Natural killer cell treated with Interleukin-12 subunit alpha and Interleukin-12 subunit beta and Interleukin-15 and Interleukin-18, amount 100 ng/mL, for 72 hours (primary cell): ENCODE measurements around the gene GLI2. TPM values are rescaled to one million over a fixed set of nuclear protein-coding genes. Genes with fewer than 3 reads are reported as not detected.

Source experiments
- ATAC-seq, 2 donors: fragments of 150-1000 bp; cut with Tn5 transposase in 1 of 2; sonication (Bioruptor Pico), chemical (Tn5 transposase) in 1 of 2; 2 replicates each; pipeline ENCODE4 v1.10.0; 2021
- DNase-seq: peaks from one replicate; pipeline ENCODE4 v3.0.0; 2022; ENCODE audit warnings: low spot score
- H3K27ac Mint-ChIP-seq, 2 donors: 1 replicate in 1 of 2; 2 replicates in 1 of 2; pipeline ENCODE4 v1.8.0; 2022; ENCODE audit warnings: mixed read lengths in 2 of 2, mild to moderate bottlenecking in 1 of 2, moderate library complexity in 1 of 2
- H3K27me3 Mint-ChIP-seq, 2 donors: 1 replicate in 1 of 2; 2 replicates in 1 of 2; pipeline ENCODE4 v1.8.0; 2022; ENCODE audit warnings: mixed read lengths in 2 of 2
- H3K36me3 Mint-ChIP-seq: one replicate; pipeline ENCODE4 v1.8.0; 2022; ENCODE audit warnings: mixed read lengths
- H3K4me1 Mint-ChIP-seq, 2 donors: 1 replicate in 1 of 2; 2 replicates in 1 of 2; pipeline ENCODE4 v1.8.0; 2022; ENCODE audit warnings: low read depth in 2 of 2, mixed read lengths in 2 of 2, mild to moderate bottlenecking in 1 of 2
- H3K4me3 Mint-ChIP-seq: one replicate; pipeline ENCODE4 v1.8.0; 2022; ENCODE audit warnings: mixed read lengths
- H3K9me3 Mint-ChIP-seq: 2 replicates; pipeline ENCODE4 v1.8.0; 2022; ENCODE audit warnings: mixed read lengths
- total RNA-seq, 2 donors: library from RNA; stranded (reverse); gene quantifications; one replicate each; pipeline ENCODE4 v1.2.3, GENCODE V29; 2022

GLI2 gene
- total RNA-seq = under 1 TPM in 1 of 2 donors, not detected in 1; 0.38 TPM

DNA sequence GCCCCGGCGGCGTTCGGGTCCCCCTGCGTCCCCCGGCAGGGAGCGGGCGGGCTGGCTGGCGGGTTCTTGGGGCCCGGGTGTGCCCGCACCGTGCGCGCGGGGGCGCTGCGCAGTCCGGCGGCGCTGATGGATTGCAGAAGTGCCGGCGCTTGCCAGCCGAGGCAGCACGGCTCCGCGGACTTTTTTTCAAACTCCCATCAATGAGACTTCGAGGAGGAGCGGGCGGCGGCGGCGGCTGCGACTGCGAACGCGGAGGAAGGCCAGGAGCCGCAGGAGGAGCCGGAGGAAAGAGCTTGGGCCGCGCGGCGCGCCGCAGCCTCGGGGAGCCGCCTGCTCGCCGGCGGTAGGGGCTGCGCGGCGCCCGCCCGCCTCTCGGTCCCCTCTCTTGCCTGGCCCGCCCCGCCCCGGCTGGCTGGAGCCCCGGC, at the start of gene GLI2:
TSS of gene GLI2 (plus strand) at position 123 of the 425 bp plus-strand sequence. CDS start 61,453 bp downstream, outside the sequence.
- no peak within 1 kb of the TSS for H3K4me3 Mint-ChIP-seq
- H3K9me3 Mint-ChIP-seq = no peaks in the 10 kb centered on the region
- no peak within 1 kb of the TSS for H3K27ac Mint-ChIP-seq
- no peak for DNase-seq
- peaks cover 41 to 60% of the 10 kb centered on the region in 2 donors for H3K27me3 Mint-ChIP-seq
- no peaks in the 10 kb centered on the region for H3K36me3 Mint-ChIP-seq
- ATAC-seq = peak; percentile 59 to 62
- H3K4me1 Mint-ChIP-seq = no peaks in the 10 kb centered on the region

DNA sequence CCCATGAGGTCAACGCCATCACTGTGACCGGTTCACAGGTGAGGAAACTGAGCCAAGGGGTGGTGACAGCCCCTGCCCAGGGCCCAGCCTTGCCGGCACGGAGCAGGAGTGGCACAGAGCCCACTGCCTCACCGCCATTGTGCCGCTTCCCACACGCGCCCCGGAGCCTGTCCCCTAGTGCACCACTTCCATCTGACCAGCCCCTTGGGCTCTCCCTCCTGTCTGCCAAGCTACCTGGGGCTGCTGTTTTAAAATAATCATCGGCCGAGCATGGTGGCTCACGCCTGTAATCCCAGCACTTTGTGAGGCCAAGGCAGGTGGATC, 49.7 kb upstream of the GLI2 start:
- Mint-ChIP-seq H3K27me3 (peaks cover 9 to 13% of the 10 kb centered on the region in 2 donors), H3K9me3 (no peaks in the 10 kb centered on the region), H3K4me3 (no peak overlapping the region), H3K4me1 (no peaks in the 10 kb centered on the region), H3K36me3 (no peaks in the 10 kb centered on the region), H3K27ac (no peak overlapping the region)
- DNase-seq = no peak
- peak in 1 of 2 donors; percentile 20 for ATAC-seq

DNA sequence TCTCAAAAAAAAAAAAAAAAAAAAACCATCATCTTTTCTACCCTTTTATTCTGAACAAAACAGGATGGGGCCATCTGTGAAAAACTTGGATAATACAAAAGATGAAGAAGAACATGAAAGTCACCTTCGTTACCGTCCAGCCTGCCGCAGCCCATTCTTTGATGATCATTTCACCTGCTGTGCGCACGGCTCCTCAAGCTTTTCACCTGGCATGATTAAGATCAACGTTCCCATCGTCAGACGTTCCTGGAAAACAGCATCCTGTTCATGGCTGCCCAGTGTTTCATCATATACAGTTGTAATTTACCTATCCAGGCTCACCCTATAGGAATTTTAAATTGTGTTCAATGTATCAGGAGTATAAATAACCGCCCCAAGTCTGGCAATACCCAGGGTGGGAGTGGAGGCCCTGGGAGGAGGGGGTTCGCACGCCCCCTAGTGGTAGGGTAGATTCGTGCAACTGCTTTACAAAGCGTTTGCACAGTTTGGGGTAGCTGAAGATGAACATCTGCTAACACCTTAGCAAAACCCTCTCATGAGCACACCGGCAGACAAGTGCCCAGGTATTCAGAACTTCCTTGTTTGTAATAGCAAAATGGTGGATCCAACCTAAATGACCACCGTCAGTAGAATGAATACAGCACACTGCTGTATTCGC, 49.0 kb upstream of the GLI2 start:
- H3K9me3 Mint-ChIP-seq = no peaks in the 10 kb centered on the region
- no peak overlapping the region for H3K27ac Mint-ChIP-seq
- no peaks in the 10 kb centered on the region for H3K4me1 Mint-ChIP-seq
- no peak for DNase-seq
- no peak overlapping the region for H3K4me3 Mint-ChIP-seq
- H3K36me3 Mint-ChIP-seq = no peaks in the 10 kb centered on the region
- no peak for ATAC-seq
- H3K27me3 Mint-ChIP-seq = peaks cover 6 to 13% of the 10 kb centered on the region in 2 donors

DNA sequence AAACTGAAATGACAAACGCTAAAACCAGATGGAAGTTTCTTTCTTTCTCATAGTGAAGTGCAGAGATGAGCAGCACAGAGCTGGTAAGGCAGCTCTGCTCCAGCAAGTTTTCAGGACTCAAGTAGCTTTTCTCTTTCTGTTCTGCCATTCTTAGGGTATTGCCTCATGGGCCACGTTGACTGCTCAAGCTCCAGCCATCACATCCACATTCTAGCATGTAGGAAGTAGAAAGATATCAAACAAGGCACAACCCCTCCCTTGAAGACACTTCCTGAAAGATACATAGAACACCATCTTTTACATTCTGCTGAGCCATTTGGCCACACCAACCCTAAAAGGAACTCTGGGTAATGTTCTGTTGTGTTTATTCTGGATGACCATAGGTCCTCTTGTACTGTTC, 48.5 kb upstream of the GLI2 start:
- no peaks in the 10 kb centered on the region for H3K36me3 Mint-ChIP-seq

DNA sequence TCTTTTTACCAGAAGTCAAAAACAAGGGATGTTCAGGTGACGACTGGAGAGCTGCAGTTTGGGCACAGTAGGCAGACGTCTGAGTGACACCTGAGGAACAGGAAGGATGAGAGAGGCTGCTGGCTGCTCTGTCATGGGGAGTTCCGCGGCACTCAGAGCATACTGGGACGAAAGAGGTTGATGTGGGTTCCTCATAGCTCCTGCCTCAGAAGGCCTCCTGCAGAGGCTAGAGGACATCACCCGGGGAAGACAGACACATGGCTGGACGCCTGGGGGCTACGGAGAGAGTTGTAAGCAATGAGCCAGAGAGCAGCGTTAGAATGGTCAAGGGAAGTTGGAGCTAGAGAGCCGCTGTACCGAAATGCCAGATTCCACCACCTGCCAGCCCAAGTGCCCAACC, 45.1 kb upstream of the GLI2 start:
- ATAC-seq (no peak), DNase-seq (no peak)
- no peaks in the 10 kb centered on the region for H3K9me3 Mint-ChIP-seq
- no peaks in the 10 kb centered on the region for H3K36me3 Mint-ChIP-seq
- peaks cover 8 to 14% of the 10 kb centered on the region in 2 donors for H3K27me3 Mint-ChIP-seq
- H3K4me3 Mint-ChIP-seq = no peak overlapping the region
- H3K27ac Mint-ChIP-seq = no peak overlapping the region
- H3K4me1 Mint-ChIP-seq = peaks cover 2 to 3% of the 10 kb centered on the region in 2 donors

More for the DNA sequence above, 48.5 kb upstream of the GLI2 start:
- Mint-ChIP-seq H3K9me3 (no peaks in the 10 kb centered on the region), H3K27me3 (peaks cover 6 to 13% of the 10 kb centered on the region in 2 donors), H3K27ac (no peak overlapping the region), H3K4me3 (no peak overlapping the region), H3K4me1 (no peaks in the 10 kb centered on the region)
- no peak for DNase-seq
- ATAC-seq = no peak

DNA sequence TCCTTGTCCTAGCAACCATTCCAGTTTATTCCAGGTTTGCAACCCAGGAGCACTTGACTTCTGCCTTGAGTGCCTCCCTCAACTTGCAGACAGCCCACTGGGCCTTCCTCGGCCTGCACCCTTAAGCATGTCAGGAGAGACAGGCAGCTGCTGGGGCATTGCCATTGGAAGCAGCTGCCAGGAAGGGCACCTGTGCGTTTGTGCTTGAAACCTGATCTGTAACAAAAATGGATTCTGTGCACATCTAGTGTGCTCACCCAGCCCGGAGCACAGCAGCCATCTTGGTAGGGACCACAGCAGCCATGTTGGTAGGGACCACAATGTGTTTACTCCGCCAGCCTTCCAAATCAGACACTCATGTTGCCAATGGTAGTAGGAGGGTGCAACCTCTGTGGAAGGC, 44.3 kb upstream of the GLI2 start:
- Mint-ChIP-seq H3K27ac (no peak overlapping the region), H3K4me1 (peaks cover 3 to 4% of the 10 kb centered on the region in 2 donors), H3K4me3 (no peak overlapping the region), H3K27me3 (peaks cover 11 to 19% of the 10 kb centered on the region in 2 donors), H3K36me3 (no peaks in the 10 kb centered on the region), H3K9me3 (no peaks in the 10 kb centered on the region)
- no peak for DNase-seq
- ATAC-seq = no peak

DNA sequence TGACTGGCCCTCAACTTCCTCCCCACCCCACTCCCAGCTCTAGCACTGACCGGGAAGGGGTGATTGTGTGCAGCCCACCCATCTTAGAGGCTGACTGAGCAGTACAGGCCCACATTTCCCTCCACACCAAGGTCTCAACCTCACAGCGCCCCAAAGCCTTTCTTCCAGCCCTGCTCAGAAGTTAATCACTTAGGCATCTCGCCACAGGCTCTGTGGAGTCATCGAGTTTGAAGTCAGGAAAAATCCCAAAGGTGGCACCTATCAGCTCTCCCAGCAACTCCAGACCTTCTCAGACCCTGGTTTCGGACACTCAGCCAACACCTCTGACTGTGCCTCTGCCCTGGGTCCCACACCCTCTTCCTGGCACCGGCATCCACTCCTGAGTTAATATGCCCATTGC, 43.0 kb upstream of the GLI2 start:
- no peak for ATAC-seq
- Mint-ChIP-seq H3K36me3 (no peaks in the 10 kb centered on the region), H3K27me3 (peaks cover 17 to 32% of the 10 kb centered on the region in 2 donors), H3K9me3 (no peaks in the 10 kb centered on the region), H3K27ac (no peak overlapping the region), H3K4me1 (peaks cover 3 to 4% of the 10 kb centered on the region in 2 donors), H3K4me3 (no peak overlapping the region)
- DNase-seq = no peak

DNA sequence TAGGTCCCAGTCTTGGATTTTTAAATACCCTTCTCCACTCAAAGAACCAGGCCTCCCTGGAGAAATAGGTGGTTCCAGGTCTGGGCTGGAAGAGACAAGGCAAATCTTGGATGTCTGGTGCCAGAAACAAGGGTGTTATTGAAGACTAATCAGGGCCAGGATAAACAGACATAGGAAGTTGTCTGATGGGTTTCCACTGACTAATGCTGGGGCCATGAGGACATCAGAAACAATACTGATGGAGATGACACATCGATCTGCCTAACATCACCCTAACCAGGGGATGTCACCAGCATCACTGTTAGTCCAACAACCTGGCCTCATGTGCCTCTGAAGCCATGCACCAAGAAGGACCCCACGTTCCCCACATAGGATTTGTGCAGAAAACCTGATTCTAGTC, 42.5 kb upstream of the GLI2 start:
- H3K27me3 Mint-ChIP-seq = peaks cover 18 to 32% of the 10 kb centered on the region in 2 donors
- no peaks in the 10 kb centered on the region for H3K9me3 Mint-ChIP-seq
- peaks cover 3 to 4% of the 10 kb centered on the region in 2 donors for H3K4me1 Mint-ChIP-seq
- H3K27ac Mint-ChIP-seq = no peak overlapping the region
- no peak overlapping the region for H3K4me3 Mint-ChIP-seq
- DNase-seq = no peak
- no peak for ATAC-seq
- no peaks in the 10 kb centered on the region for H3K36me3 Mint-ChIP-seq

DNA sequence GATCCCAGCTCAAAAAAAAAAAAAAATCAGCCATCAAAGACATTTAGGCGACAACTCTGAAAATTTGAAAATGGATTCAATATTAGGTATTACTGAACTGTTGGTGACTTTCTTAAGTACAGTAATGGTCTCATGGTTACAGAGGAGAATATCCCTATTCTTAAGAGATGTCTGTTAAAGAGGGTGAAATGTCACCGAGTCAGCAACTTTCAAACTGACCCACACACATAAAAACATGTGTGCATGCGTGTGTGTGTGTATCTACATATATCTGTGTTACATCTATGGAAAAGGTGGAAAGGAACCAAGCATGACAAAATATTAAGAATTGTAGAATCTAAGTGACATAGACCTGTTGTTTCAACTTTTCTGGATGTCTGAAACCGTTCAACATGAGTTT, 41.6 kb upstream of the GLI2 start:
- Mint-ChIP-seq H3K27ac (no peak overlapping the region), H3K4me1 (peaks cover 3 to 4% of the 10 kb centered on the region in 2 donors), H3K9me3 (no peaks in the 10 kb centered on the region), H3K4me3 (no peak overlapping the region), H3K36me3 (no peaks in the 10 kb centered on the region), H3K27me3 (peaks cover 17 to 32% of the 10 kb centered on the region in 2 donors)
- no peak for ATAC-seq
- no peak for DNase-seq

DNA sequence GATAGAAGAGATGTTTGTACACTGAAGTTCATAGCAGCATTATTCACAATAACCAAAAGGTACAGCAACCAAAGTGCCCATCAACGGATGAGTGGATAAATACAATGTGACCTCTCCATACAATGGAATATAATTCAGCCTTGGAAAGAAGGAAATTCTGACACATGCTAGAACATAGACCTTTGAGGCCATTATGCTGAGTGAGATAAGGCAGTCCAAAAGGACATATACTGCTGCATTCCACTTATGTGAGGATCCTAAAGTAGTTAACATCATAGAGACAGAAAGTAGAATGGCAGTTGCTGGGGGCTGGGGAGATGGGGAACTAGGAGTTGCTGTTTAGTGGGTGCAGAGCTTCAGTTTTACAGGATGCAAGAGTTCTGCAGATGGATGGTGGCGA, 38.2 kb upstream of the GLI2 start:
- no peak overlapping the region for H3K4me3 Mint-ChIP-seq
- peaks cover 3 to 4% of the 10 kb centered on the region in 2 donors for H3K4me1 Mint-ChIP-seq
- H3K36me3 Mint-ChIP-seq = no peaks in the 10 kb centered on the region

DNA sequence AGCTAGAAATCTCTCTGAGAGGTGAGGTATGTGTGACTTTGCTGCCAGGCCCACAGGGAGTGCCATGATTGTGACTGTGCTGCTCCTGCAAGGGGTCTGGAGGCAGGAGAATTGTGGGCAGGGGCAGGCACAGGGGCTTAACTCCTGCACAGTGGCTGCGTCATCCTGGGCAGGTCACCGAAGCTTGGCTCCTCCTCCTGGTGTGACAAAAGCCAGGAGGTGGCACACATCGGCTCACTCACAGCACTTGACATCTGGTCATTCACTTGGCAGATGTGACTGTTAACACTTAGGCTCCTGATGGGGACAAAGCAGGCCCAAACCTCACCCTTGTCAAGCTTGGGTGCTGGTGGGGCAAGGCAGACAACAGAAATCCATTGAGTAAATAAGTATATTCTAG, 36.4 kb upstream of the GLI2 start:
- no peaks in the 10 kb centered on the region for H3K9me3 Mint-ChIP-seq
- H3K4me1 Mint-ChIP-seq = peaks cover 3 to 4% of the 10 kb centered on the region in 2 donors
- no peak overlapping the region for H3K4me3 Mint-ChIP-seq
- DNase-seq (no peak), ATAC-seq (no peak)
- no peak overlapping the region for H3K27ac Mint-ChIP-seq
- H3K27me3 Mint-ChIP-seq = peaks cover 21 to 27% of the 10 kb centered on the region in 2 donors
- no peaks in the 10 kb centered on the region for H3K36me3 Mint-ChIP-seq

More for the DNA sequence above, 38.2 kb upstream of the GLI2 start:
- Mint-ChIP-seq H3K9me3 (no peaks in the 10 kb centered on the region), H3K27ac (no peak overlapping the region), H3K27me3 (peaks cover 21 to 32% of the 10 kb centered on the region in 2 donors)
- no peak for DNase-seq
- ATAC-seq = no peak

DNA sequence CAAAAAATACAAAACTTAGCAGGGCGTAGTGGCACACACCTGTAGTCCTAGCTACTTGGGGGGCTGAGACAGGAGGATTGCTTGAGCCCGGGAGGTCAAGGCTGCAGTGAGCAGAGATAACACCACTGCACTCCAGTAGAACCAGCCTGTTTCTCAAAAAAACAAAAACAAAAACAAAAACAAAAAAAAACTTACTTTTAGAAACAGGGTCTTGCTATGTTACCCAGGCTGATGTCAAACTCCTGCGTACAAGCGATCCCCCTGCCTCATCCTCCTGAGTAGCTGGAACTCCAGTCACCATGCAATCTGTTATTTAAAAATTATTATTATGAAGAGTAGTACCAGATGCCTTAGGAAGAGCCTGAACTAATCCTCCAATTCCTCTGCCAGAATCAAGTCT, 35.0 kb upstream of the GLI2 start:
- Mint-ChIP-seq H3K27ac (no peak overlapping the region), H3K36me3 (no peaks in the 10 kb centered on the region), H3K4me1 (peaks cover 0 to under 1% of the 10 kb centered on the region in 2 donors), H3K9me3 (no peaks in the 10 kb centered on the region), H3K4me3 (no peak overlapping the region), H3K27me3 (peaks cover 14 to 17% of the 10 kb centered on the region in 2 donors)
- ATAC-seq = no peak
- no peak for DNase-seq

DNA sequence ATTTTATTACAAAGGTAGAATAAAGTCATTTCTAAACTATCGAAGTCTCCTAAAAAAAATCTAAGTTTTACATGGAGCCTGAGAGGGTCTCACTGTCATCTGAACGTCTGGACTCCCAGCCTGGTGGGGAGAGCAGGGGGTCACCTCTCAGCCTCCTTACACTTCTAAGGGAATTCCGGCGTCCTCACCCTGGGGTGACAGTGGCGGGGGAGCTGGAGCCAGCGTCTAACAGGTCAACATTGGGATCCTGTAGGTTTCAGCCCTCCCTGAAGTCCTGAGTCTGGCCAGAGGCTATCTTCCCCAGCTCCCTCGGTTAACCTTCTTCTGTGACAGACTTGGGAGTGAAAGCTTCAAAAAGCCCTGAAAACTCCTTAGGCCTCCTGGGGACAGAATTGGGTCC, 34.6 kb upstream of the GLI2 start:
- no peaks in the 10 kb centered on the region for H3K4me1 Mint-ChIP-seq
- ATAC-seq = no peak
- no peak for DNase-seq
- H3K4me3 Mint-ChIP-seq = no peak overlapping the region
- H3K36me3 Mint-ChIP-seq = no peaks in the 10 kb centered on the region
- H3K9me3 Mint-ChIP-seq = no peaks in the 10 kb centered on the region
- H3K27me3 Mint-ChIP-seq = peaks cover 13 to 16% of the 10 kb centered on the region in 2 donors
- H3K27ac Mint-ChIP-seq = no peak overlapping the region

DNA sequence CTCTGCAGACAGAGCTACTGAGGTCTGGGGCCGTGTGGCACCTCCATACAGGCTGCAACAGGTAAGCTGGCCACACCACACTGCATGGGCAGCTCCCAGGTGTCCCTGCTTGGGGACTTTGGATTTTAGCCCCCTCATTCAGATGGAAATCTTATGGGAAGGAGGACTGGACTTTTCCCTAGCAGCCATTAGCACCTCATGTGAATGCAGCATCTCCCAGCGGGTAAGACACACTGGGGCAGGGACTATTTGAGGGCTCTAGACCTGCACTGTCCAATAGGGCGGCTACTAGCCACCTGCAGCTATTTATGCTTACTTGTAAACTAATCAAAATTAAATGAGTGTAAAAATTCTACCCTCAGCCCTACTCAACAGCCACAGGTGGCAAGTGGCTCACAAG, 34.2 kb upstream of the GLI2 start:
- no peak overlapping the region for H3K4me3 Mint-ChIP-seq
- ATAC-seq (no peak), DNase-seq (no peak)
- H3K27me3 Mint-ChIP-seq = peaks cover 13 to 14% of the 10 kb centered on the region in 2 donors
- no peaks in the 10 kb centered on the region for H3K4me1 Mint-ChIP-seq
- no peak overlapping the region for H3K27ac Mint-ChIP-seq
- H3K9me3 Mint-ChIP-seq = no peaks in the 10 kb centered on the region
- H3K36me3 Mint-ChIP-seq = no peaks in the 10 kb centered on the region

DNA sequence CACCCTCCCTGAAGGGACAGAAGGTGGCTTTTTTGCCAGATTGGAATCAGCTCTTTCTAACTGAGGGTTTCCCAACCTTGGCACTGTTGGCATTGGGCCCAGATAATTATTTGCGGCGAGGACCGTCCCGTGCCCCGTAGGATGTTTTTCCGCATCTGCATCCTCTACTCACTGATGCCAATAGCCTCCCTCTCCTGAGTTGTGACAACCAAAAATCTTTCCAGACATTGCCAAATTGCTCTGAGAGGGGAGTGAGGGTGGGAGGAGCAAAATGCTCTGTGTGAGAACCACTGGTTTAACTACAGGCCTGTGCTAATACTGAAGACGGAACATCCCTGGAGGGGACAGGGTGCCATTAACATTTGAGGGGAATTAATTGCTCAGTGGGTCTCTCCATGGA, 33.6 kb upstream of the GLI2 start:
- Mint-ChIP-seq H3K27me3 (peaks cover 7 to 15% of the 10 kb centered on the region in 2 donors), H3K4me1 (no peaks in the 10 kb centered on the region), H3K9me3 (no peaks in the 10 kb centered on the region), H3K27ac (no peak overlapping the region), H3K4me3 (no peak overlapping the region), H3K36me3 (no peaks in the 10 kb centered on the region)
- DNase-seq (no peak), ATAC-seq (no peak)
